A549 (cell line): Measurements from ENCODE around the gene IMP3. TPM values are rescaled to one million over a fixed set of nuclear protein-coding genes. Genes with fewer than 3 reads are reported as not detected.

ENCODE experiments used
- ATAC-seq, 2 experiments: fragments of 200-7000 bp in 1 of 2; fragments of >200 bp in 1 of 2; cut with Nextera tagmentation in 1 of 2; cut with Tn5 transposase in 1 of 2; 3 replicates each; pipeline versions ENCODE4 v1.8.0 to v1.9.1; 2018 to 2020; ENCODE audit warnings: mild to moderate bottlenecking in 1 of 2, moderate library complexity in 1 of 2
- CTCF ChIA-PET: fragments of 300-600 bp; sonication (Branson Sonifier 250); formaldehyde crosslinking; extraction: SDS; loops from one replicate; lab custom pipeline; 2021; ENCODE audit warnings: antibody characterized with exemption, inconsistent platforms; lab: Yijun Ruan, JAX
- POLR2A ChIA-PET: fragments of 350-600 bp; formaldehyde crosslinking; extraction: SDS; loops from one replicate; lab custom pipeline; 2021; ENCODE audit warnings: antibody characterized with exemption, inconsistent platforms; lab: Yijun Ruan, JAX
- DNase-seq, 2 experiments: peaks; one replicate each; pipeline versions ENCODE4 v3.0.0 to v3.0.0-alpha.2; 2011 to 2016; ENCODE audit warnings: low read depth in 1 of 2, low spot score in 1 of 2
- FAIRE-seq: peaks from 2 replicates; lab custom pipeline; 2011; peaks lifted over from hg19 to GRCh38; lab: Jason Lieb, UNC
- H3K27ac ChIP-seq, 2 experiments: fragments of >200 bp; sonication (Bioruptor Twin); formaldehyde crosslinking; 3 replicates each; pipeline ENCODE4 v1.5.1; 2016 to 2017
- H3K4me1 ChIP-seq: fragments of >200 bp; sonication (Bioruptor Twin); formaldehyde crosslinking; 3 replicates; pipeline ENCODE4 v1.6.1; 2016
- H3K4me2 ChIP-seq: fragments of >200 bp; sonication (Bioruptor Twin); formaldehyde crosslinking; 3 replicates; pipeline ENCODE4 v1.6.1; 2016
- H3K4me3 ChIP-seq: fragments of >200 bp; sonication (Bioruptor Twin); formaldehyde crosslinking; 3 replicates; pipeline ENCODE4 v1.5.1; 2016
- H3K9me3 ChIP-seq: fragments of >200 bp; sonication (Bioruptor Twin); formaldehyde crosslinking; 3 replicates; pipeline ENCODE4 v1.6.1; 2016
- CBX8 ChIP-seq: fragments of 200-600 bp; sonication (generic); IDR thresholded peaks from 2 replicates; pipeline ENCODE4 v1.6.1; 2016
- CHD2 ChIP-seq: fragments of 150-350 bp; IDR thresholded peaks from 2 replicates; pipeline ENCODE4 v1.6.1; 2014; ENCODE audit warnings: low read length; ENCODE audit not compliant: partially characterized antibody
- EHMT2 ChIP-seq: fragments of 200-600 bp; sonication (generic); IDR thresholded peaks from 2 replicates; pipeline ENCODE4 v1.6.1; 2016; ENCODE audit warnings: antibody characterized with exemption, low read depth, mild to moderate bottlenecking, moderate library complexity
- FOSB ChIP-seq: fragments of 250-450 bp; sonication (Bioruptor Pico); IDR thresholded peaks from 2 replicates; pipeline ENCODE4 v1.5.0; 2020; ENCODE audit warnings: mild to moderate bottlenecking, moderate library complexity
- FOXS1 ChIP-seq: fragments of 250-450 bp; sonication (Bioruptor Pico); IDR thresholded peaks from 2 replicates; pipeline ENCODE4 v1.5.0; 2020; ENCODE audit warnings: mild to moderate bottlenecking, moderate library complexity
- HES2 ChIP-seq: fragments of >200 bp; sonication (Bioruptor Twin); formaldehyde crosslinking; IDR thresholded peaks from 2 replicates; pipeline ENCODE4 v1.6.1; 2016
- HMGXB4 ChIP-seq: fragments of 250-450 bp; sonication (Bioruptor Pico); IDR thresholded peaks from 2 replicates; pipeline ENCODE4 v1.5.0; 2021; ENCODE audit warnings: mild to moderate bottlenecking, moderate library complexity, borderline replicate concordance
- HOXB5 ChIP-seq: fragments of 250-450 bp; sonication (Bioruptor Pico); IDR thresholded peaks from 2 replicates; pipeline ENCODE4 v1.5.0; 2020; ENCODE audit warnings: mild to moderate bottlenecking, moderate library complexity
- JUN ChIP-seq, 2 experiments: fragments of >200 bp; sonication (Bioruptor Twin); formaldehyde crosslinking; IDR thresholded peaks; 2 replicates in 1 of 2; 3 replicates in 1 of 2; pipeline ENCODE4 v1.6.1; 2016 to 2017
- JUNB ChIP-seq: fragments of >200 bp; sonication (Bioruptor Twin); formaldehyde crosslinking; IDR thresholded peaks from 2 replicates; pipeline ENCODE4 v1.6.1; 2016
- KDM5A ChIP-seq: fragments of 200-600 bp; sonication (generic); IDR thresholded peaks from 2 replicates; pipeline ENCODE4 v1.6.1; 2016; ENCODE audit warnings: antibody characterized with exemption, mild to moderate bottlenecking
- MAFK ChIP-seq: fragments of 450-650 bp; IDR thresholded peaks from 2 replicates; pipeline ENCODE4 v1.6.1; 2014; ENCODE audit not compliant: partially characterized antibody
- MAX ChIP-seq: IDR thresholded peaks from 2 replicates; pipeline ENCODE4 v1.6.1; 2012
- MAZ ChIP-seq: fragments of 150-350 bp; IDR thresholded peaks from 2 replicates; pipeline ENCODE4 v1.6.1; 2014; ENCODE audit warnings: antibody characterized with exemption, low read depth, low read length, borderline replicate concordance
- PBX3 ChIP-seq: IDR thresholded peaks from 2 replicates; pipeline ENCODE4 v1.6.1; 2012
- PHF8 ChIP-seq: fragments of 200-600 bp; sonication (generic); IDR thresholded peaks from 2 replicates; pipeline ENCODE4 v1.6.1; 2016; ENCODE audit warnings: low read depth, mild to moderate bottlenecking, antibody characterized with exemption, moderate library complexity, borderline replicate concordance
- POLR2AphosphoS2 ChIP-seq: conservative IDR thresholded peaks from 2 replicates; pipeline ENCODE4 v1.6.1; 2012; ENCODE audit warnings: low read length, improper control_type of control experiment, inconsistent platforms
- RAD21 ChIP-seq, 2 experiments: fragments of >200 bp in 1 of 2; sonication (Bioruptor Twin) in 1 of 2; formaldehyde crosslinking in 1 of 2; IDR thresholded peaks in 1 of 2; conservative IDR thresholded peaks in 1 of 2; 2 replicates in 1 of 2; 3 replicates in 1 of 2; pipeline ENCODE4 v1.6.1; 2012 to 2018; ENCODE audit warnings: inconsistent platforms in 1 of 2
- RARB ChIP-seq: fragments of 250-450 bp; sonication (Bioruptor Pico); IDR thresholded peaks from 2 replicates; pipeline ENCODE4 v1.8.0; 2021; ENCODE audit warnings: mild to moderate bottlenecking, moderate library complexity
- RFX5 ChIP-seq: fragments of 450-650 bp; IDR thresholded peaks from 2 replicates; pipeline ENCODE4 v1.7.1; 2014; ENCODE audit warnings: antibody characterized with exemption, mild to moderate bottlenecking, moderate library complexity
- SMC3 ChIP-seq: fragments of >200 bp; sonication (Bioruptor Twin); formaldehyde crosslinking; IDR thresholded peaks from 3 replicates; pipeline ENCODE4 v1.6.1; 2018; ENCODE audit warnings: inconsistent platforms
- SREBF2 ChIP-seq: fragments of 450-650 bp; IDR thresholded peaks from 2 replicates; pipeline ENCODE4 v1.6.1; 2014; ENCODE audit warnings: mild to moderate bottlenecking, moderate library complexity
- ZNF302 ChIP-seq: fragments of 250-450 bp; sonication (Bioruptor Pico); IDR thresholded peaks from 2 replicates; pipeline ENCODE4 v1.9.0; 2021; ENCODE audit warnings: inconsistent platforms, mild to moderate bottlenecking, moderate library complexity
- ZSCAN20 ChIP-seq: fragments of 250-450 bp; sonication (Bioruptor Pico); IDR thresholded peaks from 2 replicates; pipeline ENCODE4 v1.8.0; 2022; ENCODE audit warnings: mild to moderate bottlenecking, moderate library complexity
- WGBS: methylation state at CpG from one replicate; pipeline ENCODE4 v1.1.6; 2017; ENCODE audit errors: missing lambda C conversion rate; 5-methylcytosine and 5-hydroxymethylcytosine counted together
- polyA plus RNA-seq, 4 experiments: library from polyadenylated mRNA; depleted of rRNA in 3 of 4; stranded (reverse); fragments of >200 nt; fragmentation: RNase III in 1 of 4; extraction: RNeasy Plus Mini Kit Qiagen cat#74134 plus additional on column Dnase treatment in 1 of 4; gene quantifications; 2 replicates in 3 of 4; 3 replicates in 1 of 4; pipeline ENCODE4 v1.2.3, GENCODE V29; 2011 to 2017

IMP3 gene
- polyA plus RNA-seq, 2 of the 4 experiments (the other 2 are of a cell fraction), result 90.0 to 94.7 TPM

GRCh38 chr15:75594276-75594675 lies 45.7 kb downstream of the IMP3 start:
- H3K4me1 ChIP-seq, result no peaks in the 10 kb centered on the region
- ATAC-seq (no peak), DNase-seq (no peak), FAIRE-seq (no peak)
- ChIA-PET CTCF (interaction anchor here (5.4 kb wide), 1 partner anchor 25 kb away, joined by 22 read pairs; no protein-coding TSS in a partner anchor), POLR2A (no interaction called here)
- H3K4me3 ChIP-seq, result no peak overlapping the region
- TF ChIP-seq RAD21 (conservative IDR thresholded peaks at IDR 0.05 in 1 of 2, IDR thresholded peaks at IDR 0.05 in 1 of 2) (no peak), ZSCAN20 (CRISPR knock-in tag) (no peak), KDM5A (no peak), ZNF302 (CRISPR knock-in tag) (no peak)
- WGBS, result 92% methylated on average over 9 of the region's 9 CpGs
- H3K27ac ChIP-seq, result no peak overlapping the region
- H3K9me3 ChIP-seq, result no peaks in the 10 kb centered on the region
- no peak overlapping the region for H3K4me2 ChIP-seq

GRCh38 chr15:75591655-75592364 lies 48.2 kb downstream of the IMP3 start:
- POLR2A ChIA-PET, result interaction anchor here (1.3 kb wide), 1 partner anchor 224 kb away, joined by 3 read pairs; no protein-coding TSS in a partner anchor
- 97% methylated on average over 4 of the region's 4 CpGs for WGBS

GRCh38 chr15:75590239-75590638 lies 49.8 kb downstream of the IMP3 start:
- 92% methylated on average over 2 of the region's 2 CpGs for WGBS
- POLR2A ChIA-PET, result interaction anchor here (0.7 kb wide), 1 partner anchor 14 kb away, joined by 3 read pairs; no protein-coding TSS in a partner anchor

More at GRCh38 chr15:75591655-75592364, 48.2 kb downstream of the IMP3 start:
- Histone ChIP-seq H3K4me1 (no peaks in the 10 kb centered on the region), H3K9me3 (no peaks in the 10 kb centered on the region), H3K27ac (no peak overlapping the region), H3K4me3 (no peak overlapping the region), H3K4me2 (no peak overlapping the region)
- DNase-seq (no peak), FAIRE-seq (no peak), ATAC-seq (peak in 1 of 2 experiments; percentile 30; a peak in 1 of 6 replicates)
- TF ChIP-seq HES2 (no peak), JUN (IDR thresholded peaks at IDR 0.05) (no peak), CBX8 (no peak), SMC3 (no peak), MAFK (no peak), HOXB5 (CRISPR knock-in tag) (no peak), PBX3 (no peak), FOXS1 (no peak), HMGXB4 (no peak), RFX5 (no peak), FOSB (CRISPR knock-in tag) (no peak), POLR2AphosphoS2 (no peak), SREBF2 (no peak), MAX (no peak), RAD21 (conservative IDR thresholded peaks at IDR 0.05 in 1 of 2, IDR thresholded peaks at IDR 0.05 in 1 of 2) (no peak), PHF8 (no peak)
- CTCF ChIA-PET, result interaction anchor here (0.7 to 6.4 kb wide), 6 partner anchors 10 to 210 kb away, joined by 3 to 22 read pairs (median 4); partner anchors contain the start of gene PTPN9

More at GRCh38 chr15:75590239-75590638, 49.8 kb downstream of the IMP3 start:
- no peaks in the 10 kb centered on the region for H3K4me1 ChIP-seq
- no peak for ATAC-seq
- CTCF ChIA-PET, result interaction anchor here (0.5 to 6.4 kb wide), 7 partner anchors 10 to 212 kb away, joined by 3 to 22 read pairs (median 4); partner anchors contain the start of gene PTPN9
- no peak overlapping the region for H3K4me3 ChIP-seq
- DNase-seq, result no peak
- no peak overlapping the region for H3K27ac ChIP-seq
- no peak overlapping the region for H3K4me2 ChIP-seq
- no peaks in the 10 kb centered on the region for H3K9me3 ChIP-seq
- TF ChIP-seq PBX3, result no peak
- TF ChIP-seq SMC3, result no peak
- TF ChIP-seq EHMT2, result no peak
- no peak for TF ChIP-seq JUNB
- no peak for TF ChIP-seq RARB (CRISPR knock-in tag)
- TF ChIP-seq ZNF302 (CRISPR knock-in tag), result no peak
- no peak for TF ChIP-seq SREBF2
- no peak for TF ChIP-seq MAZ
- TF ChIP-seq CHD2, result no peak
- TF ChIP-seq, all 56 proteins: peak for 0
- no peak for FAIRE-seq
